CD4-positive, alpha-beta T cell (primary cell): ENCODE results near the gene SETD3. TPM values are rescaled to one million over a fixed set of nuclear protein-coding genes. Genes with fewer than 3 reads are reported as not detected.

ENCODE experiments used
- ATAC-seq: fragments of 200-7000 bp; cut with Tn5 transposase; one replicate; pipeline ENCODE4 v1.10.0; 2022; ENCODE audit warnings: mild to moderate bottlenecking; ENCODE audit not compliant: poor library complexity
- CTCF ChIA-PET: fragments of 350-600 bp; sonication (Branson Sonifier 250); formaldehyde crosslinking; loops from one replicate; lab custom pipeline; 2021; ENCODE audit warnings: antibody characterized with exemption, inconsistent platforms; lab: Charles Lee
- POLR2A ChIA-PET: fragments of 350-600 bp; sonication (Branson Sonifier 250); formaldehyde crosslinking; loops from one replicate; lab custom pipeline; 2021; ENCODE audit warnings: antibody characterized with exemption, inconsistent platforms; lab: Charles Lee
- DNase-seq, 14 experiments: peaks; one replicate each; pipeline ENCODE4 v3.0.0-alpha.2; 2013 to 2020; ENCODE audit warnings: mixed read lengths in 2 of 14
- H3K27ac ChIP-seq, 2 donors: one replicate each; pipeline versions ENCODE4 v1.5.1 to v1.7.0; 2013; ENCODE audit warnings: low read length in 2 of 2, low read depth in 1 of 2, mild to moderate bottlenecking in 1 of 2
- H3K27me3 ChIP-seq, 2 experiments: 1 replicate in 1 of 2; 2 replicates in 1 of 2; pipeline versions ENCODE4 v1.6.1 to v1.7.0; 2013; ENCODE audit warnings: low read length in 2 of 2, control low read depth in 1 of 2, mild to moderate bottlenecking in 1 of 2, moderate library complexity in 1 of 2; ENCODE audit not compliant: insufficient read depth in 2 of 2, control insufficient read depth in 1 of 2
- H3K36me3 ChIP-seq: one replicate; pipeline ENCODE4 v1.6.1; 2013; ENCODE audit warnings: low read length, control low read depth; ENCODE audit not compliant: insufficient read depth
- H3K4me1 ChIP-seq: one replicate; pipeline ENCODE4 v1.6.1; 2013; ENCODE audit warnings: low read length, control low read depth; ENCODE audit not compliant: insufficient read depth
- H3K4me3 ChIP-seq: one replicate; pipeline ENCODE4 v1.5.1; 2013; ENCODE audit warnings: mild to moderate bottlenecking, low read length, moderate library complexity
- H3K9me3 ChIP-seq, 2 experiments: 1 replicate in 1 of 2; 2 replicates in 1 of 2; pipeline versions ENCODE4 v1.6.1 to v1.7.0; 2013; ENCODE audit warnings: low read length in 2 of 2, mild to moderate bottlenecking in 2 of 2, control low read depth in 1 of 2, moderate library complexity in 1 of 2; ENCODE audit not compliant: control insufficient read depth in 1 of 2, insufficient read depth in 1 of 2
- H3K27ac Mint-ChIP-seq: one replicate; pipeline ENCODE4 v1.8.0; 2020; ENCODE audit warnings: mixed read lengths
- H3K27me3 Mint-ChIP-seq: one replicate; pipeline ENCODE4 v1.8.0; 2021; ENCODE audit warnings: mixed read lengths
- H3K36me3 Mint-ChIP-seq: one replicate; pipeline ENCODE4 v1.8.0; 2021; ENCODE audit warnings: low read depth, mixed read lengths
- H3K4me1 Mint-ChIP-seq: one replicate; pipeline ENCODE4 v1.8.0; 2021; ENCODE audit warnings: low read depth, mixed read lengths
- H3K4me3 Mint-ChIP-seq: one replicate; pipeline ENCODE4 v1.8.0; 2020; ENCODE audit warnings: mild to moderate bottlenecking, mixed read lengths
- H3K9me3 Mint-ChIP-seq: one replicate; pipeline ENCODE4 v1.8.0; 2020; ENCODE audit warnings: mixed read lengths
- CTCF ChIP-seq: fragments of 200-600 bp; IDR thresholded peaks from one replicate; pipeline ENCODE4 v1.8.0; 2022; ENCODE audit warnings: antibody characterized with exemption, mild to moderate bottlenecking
- intact Hi-C, 2 experiments: fragments of 100-400 bp; cut with DNase I in 1 of 2; cut with micrococcal nuclease in 1 of 2; formaldehyde crosslinking; loops; one replicate each; pipeline versions ENCODE4 v1.15.1 to v1.9.0; 2023 to 2025; cut with DNase I, micrococcal nuclease
- total RNA-seq, 174 experiments: library from RNA in 2 of 174; stranded (reverse) in 2 of 174; gene quantifications; one replicate each; pipeline ENCODE4 v1.2.3 and lab custom pipeline; 2021 to 2026

Gene SETD3
- total RNA-seq, 2 experiments from 2014 or later: 46.1 to 51.4 TPM

GRCh38 chr14:99413911-99414310 is 66.7 kb downstream of the SETD3 start:
- Mint-ChIP-seq H3K9me3 (no peaks in the 10 kb centered on the region), H3K27ac (no peak overlapping the region), H3K36me3 (peaks cover 52% of the 10 kb centered on the region), H3K4me1 (peaks cover 11% of the 10 kb centered on the region), H3K27me3 (no peaks in the 10 kb centered on the region), H3K4me3 (no peak overlapping the region)
- POLR2A ChIA-PET: no interaction called here
- no peaks in the 10 kb centered on the region for H3K27me3 ChIP-seq
- H3K36me3 ChIP-seq: peaks cover 38% of the 10 kb centered on the region
- no peaks in the 10 kb centered on the region for H3K4me1 ChIP-seq
- intact Hi-C loops: loop anchor here in 1 of 2 experiments (2.0 kb wide), 1 partner anchor 93 kb away; no protein-coding TSS in a partner anchor
- DNase-seq (no peak), ATAC-seq (no peak)
- no peaks in the 10 kb centered on the region for H3K9me3 ChIP-seq
- no peak for TF ChIP-seq CTCF
- H3K4me3 ChIP-seq: no peak overlapping the region
- H3K27ac ChIP-seq: no peak overlapping the region
- CTCF ChIA-PET: no interaction called here

GRCh38 chr14:99413172-99413571 is 67.5 kb downstream of the SETD3 start:
- ATAC-seq: no peak
- H3K4me1 Mint-ChIP-seq: peaks cover 11% of the 10 kb centered on the region
- H3K9me3 Mint-ChIP-seq: no peaks in the 10 kb centered on the region
- no peaks in the 10 kb centered on the region for H3K4me1 ChIP-seq
- H3K36me3 ChIP-seq: peaks cover 38% of the 10 kb centered on the region
- no peaks in the 10 kb centered on the region for H3K27me3 Mint-ChIP-seq
- no peak overlapping the region for H3K4me3 ChIP-seq
- H3K27me3 ChIP-seq: no peaks in the 10 kb centered on the region
- POLR2A ChIA-PET: no interaction called here
- intact Hi-C loops: no loop called here
- CTCF ChIA-PET: no interaction called here
- no peaks in the 10 kb centered on the region for H3K9me3 ChIP-seq
- peaks cover 57% of the 10 kb centered on the region for H3K36me3 Mint-ChIP-seq
- no peak for TF ChIP-seq CTCF
- H3K27ac Mint-ChIP-seq: no peak overlapping the region
- DNase-seq: no peak
- H3K27ac ChIP-seq: no peak overlapping the region
- no peak overlapping the region for H3K4me3 Mint-ChIP-seq

GRCh38 chr14:99412117-99413061 is 68.3 kb downstream of the SETD3 start:
- Mint-ChIP-seq H3K36me3 (peaks cover 65% of the 10 kb centered on the region), H3K27ac (no peak overlapping the region), H3K4me1 (peaks cover 11% of the 10 kb centered on the region), H3K9me3 (no peaks in the 10 kb centered on the region), H3K4me3 (no peak overlapping the region), H3K27me3 (no peaks in the 10 kb centered on the region)
- ATAC-seq (no peak), DNase-seq (no peak)
- Histone ChIP-seq H3K4me3 (no peak overlapping the region), H3K27me3 (no peaks in the 10 kb centered on the region), H3K4me1 (no peaks in the 10 kb centered on the region), H3K9me3 (no peaks in the 10 kb centered on the region), H3K36me3 (peaks cover 40% of the 10 kb centered on the region), H3K27ac (no peak overlapping the region)
- no peak for TF ChIP-seq CTCF
- ChIA-PET POLR2A (no interaction called here), CTCF (no interaction called here)
- intact Hi-C loops: no loop called here
